HepG2 (cell line): ENCODE data around the gene VCL. TPM values are rescaled to one million over a fixed set of nuclear protein-coding genes. Genes with fewer than 3 reads are reported as not detected.

Source experiments
- ATAC-seq: fragments of 200-7000 bp; cut with Tn5 transposase; 3 replicates; pipeline ENCODE4 v1.9.1; 2020; ENCODE audit warnings: mild to moderate bottlenecking, moderate library complexity
- BruUV-seq: library from RNA; stranded (reverse); fragments of 400-500 nt; replicated peaks from 2 replicates; lab custom pipeline; 2021; lab: Mats Ljungman, UMichigan
- CTCF ChIA-PET: fragments of 300-600 bp; formaldehyde crosslinking; extraction: SDS; loops from one replicate; lab custom pipeline; 2021; ENCODE audit warnings: low total read pairs, inconsistent platforms, low intra/inter-chr PET ratio; lab: Yijun Ruan, JAX
- POLR2A ChIA-PET: fragments of 350-600 bp; sonication (Branson Sonifier 250); formaldehyde crosslinking; loops from one replicate; lab custom pipeline; 2020; ENCODE audit warnings: antibody characterized with exemption, inconsistent platforms; lab: Yijun Ruan, JAX
- DNase-seq: peaks from one replicate; pipeline ENCODE4 v3.0.0-alpha.2; 2015; ENCODE audit warnings: low spot score
- FAIRE-seq: peaks from 3 replicates; lab custom pipeline; 2011; peaks lifted over from hg19 to GRCh38; lab: Jason Lieb, UNC
- H2AFZ ChIP-seq: one replicate; pipeline ENCODE4 v1.6.1; 2011; ENCODE audit warnings: low read length, inconsistent platforms
- H3K27ac ChIP-seq: fragments of 300-600 bp; 3 replicates; pipeline ENCODE4 v1.8.0; 2011; ENCODE audit warnings: mixed run types, mild to moderate bottlenecking, mixed read lengths, low read length, inconsistent platforms; ENCODE audit not compliant: insufficient read depth; ENCODE audit errors: extremely low read length
- H3K27me3 ChIP-seq, 2 experiments: fragments of 200-600 bp in 1 of 2; 2 replicates in 1 of 2; 3 replicates in 1 of 2; pipeline versions ENCODE4 v1.6.0 to v1.8.0; 2011; ENCODE audit warnings: low read length in 2 of 2, mild to moderate bottlenecking in 2 of 2, moderate library complexity in 2 of 2, inconsistent platforms in 1 of 2; ENCODE audit not compliant: insufficient read depth in 2 of 2, control insufficient read depth in 1 of 2
- H3K36me3 ChIP-seq, 2 experiments: fragments of 200-600 bp in 1 of 2; replicated peaks in 1 of 2; 2 replicates in 1 of 2; 3 replicates in 1 of 2; pipeline versions ENCODE4 v1.5.1 to v1.8.0; 2011; ENCODE audit warnings: low read length in 2 of 2, inconsistent platforms in 1 of 2; ENCODE audit not compliant: insufficient read depth in 2 of 2, control insufficient read depth in 1 of 2
- H3K4me1 ChIP-seq: 2 replicates; pipeline ENCODE4 v1.5.1; 2012; ENCODE audit warnings: low read length, inconsistent platforms; ENCODE audit not compliant: insufficient read depth
- H3K4me2 ChIP-seq: 2 replicates; pipeline ENCODE4 v1.6.0; 2011; ENCODE audit warnings: low read depth, low read length, inconsistent platforms
- H3K4me3 ChIP-seq, 3 experiments: fragments of 200-600 bp in 1 of 3; sonication (generic), shearing (Covaris generic) in 1 of 3; replicated peaks in 1 of 3; 2 replicates each; pipeline ENCODE4 v1.5.1; 2011 to 2016; ENCODE audit warnings: low read length in 3 of 3, inconsistent platforms in 2 of 3, low read depth in 2 of 3, mild to moderate bottlenecking in 2 of 3, control low read depth in 1 of 3, mixed read lengths in 1 of 3; ENCODE audit not compliant: insufficient read depth in 1 of 3
- H3K79me2 ChIP-seq: one replicate; pipeline ENCODE4 v1.6.1; 2011; ENCODE audit warnings: low read length, inconsistent platforms; ENCODE audit not compliant: insufficient read depth
- H3K9ac ChIP-seq: 2 replicates; pipeline ENCODE4 v1.6.0; 2011; ENCODE audit warnings: mild to moderate bottlenecking, low read depth, low read length, inconsistent platforms; ENCODE audit not compliant: insufficient read depth
- H3K9me3 ChIP-seq: 2 replicates; pipeline ENCODE4 v1.5.1; 2012; ENCODE audit warnings: mild to moderate bottlenecking, low read length
- H4K20me1 ChIP-seq: 2 replicates; pipeline ENCODE4 v1.6.0; 2011; ENCODE audit warnings: inconsistent platforms, mild to moderate bottlenecking, low read length, moderate library complexity; ENCODE audit not compliant: insufficient read depth
- GPN1 ChIP-seq: sonication (generic); formaldehyde crosslinking; IDR thresholded peaks from 2 replicates; pipeline ENCODE4 v1.5.1; 2020; ENCODE audit warnings: missing genetic modification reagents, borderline replicate concordance
- HNRNPL ChIP-seq: fragments of 200-400 bp; formaldehyde crosslinking; IDR thresholded peaks from 2 replicates; pipeline ENCODE4 v1.6.1; 2017; ENCODE audit warnings: mild to moderate bottlenecking, low read depth, low read length
- ISL2 ChIP-seq: sonication (generic); formaldehyde crosslinking; IDR thresholded peaks from 2 replicates; pipeline ENCODE4 v1.5.0; 2020; ENCODE audit warnings: missing genetic modification reagents
- NFATC3 ChIP-seq: sonication (generic); formaldehyde crosslinking; IDR thresholded peaks from 2 replicates; pipeline ENCODE4 v1.5.1; 2020; ENCODE audit warnings: mild to moderate bottlenecking, missing genetic modification reagents
- POLR2AphosphoS2 ChIP-seq: IDR thresholded peaks from 2 replicates; pipeline ENCODE4 v1.6.1; 2011; ENCODE audit warnings: low read depth, low read length, improper control_type of control experiment
- SIX1 ChIP-seq: sonication (generic); formaldehyde crosslinking; IDR thresholded peaks from 2 replicates; pipeline ENCODE4 v1.4.0; 2020; ENCODE audit warnings: missing genetic modification reagents, borderline replicate concordance
- SOX13 ChIP-seq, 3 experiments: fragments of 450-650 bp in 1 of 3; sonication (generic) in 1 of 3; formaldehyde crosslinking in 1 of 3; IDR thresholded peaks in 2 of 3; conservative IDR thresholded peaks in 1 of 3; 2 replicates each; pipeline versions ENCODE4 v1.5.0 to v1.6.1; 2016 to 2020; ENCODE audit warnings: antibody characterized with exemption in 1 of 3, mild to moderate bottlenecking in 1 of 3, missing compliant biosample characterization in 1 of 3, missing genetic modification reagents in 1 of 3, moderate library complexity in 1 of 3
- ZBTB3 ChIP-seq: sonication (generic); formaldehyde crosslinking; IDR thresholded peaks from 2 replicates; pipeline ENCODE4 v1.4.0; 2020; ENCODE audit warnings: low read depth, mild to moderate bottlenecking, moderate library complexity, missing genetic modification reagents, borderline replicate concordance
- ZNF230 ChIP-seq: sonication (generic); formaldehyde crosslinking; IDR thresholded peaks from 2 replicates; pipeline ENCODE4 v1.4.0; 2020; ENCODE audit warnings: mild to moderate bottlenecking, missing genetic modification reagents
- ZNF234 ChIP-seq: sonication (generic); formaldehyde crosslinking; conservative IDR thresholded peaks from 2 replicates; pipeline ENCODE4 v1.5.1; 2020; ENCODE audit warnings: mild to moderate bottlenecking, missing genetic modification reagents
- ZNF776 ChIP-seq: sonication (generic); formaldehyde crosslinking; IDR thresholded peaks from 2 replicates; pipeline ENCODE4 v1.4.0; 2020; ENCODE audit warnings: mild to moderate bottlenecking, missing genetic modification reagents
- WGBS: methylation state at CpG from one replicate; pipeline ENCODE4 v1.1.6; 2017; ENCODE audit warnings: low lambda C conversion rate; 5-methylcytosine and 5-hydroxymethylcytosine counted together
- in situ Hi-C: cut with HindIII; loops from 2 replicates; pipeline ENCODE4 v1.10.0; 2017; ENCODE audit warnings: low pct_unique_long_range_greater_than_20kb; ENCODE audit not compliant: extremely low pct_ligation_motif_present
- intact Hi-C: fragments of 100-400 bp; cut with micrococcal nuclease; formaldehyde crosslinking; loops from one replicate; pipeline ENCODE4 v1.10.0; 2022; ENCODE audit not compliant: unreplicated experiment
- polyA plus RNA-seq, 8 experiments: library from polyadenylated mRNA; depleted of rRNA in 3 of 8; stranded (reverse) in 7 of 8; unstranded in 1 of 8; fragments of >200 nt; fragmentation: Illumina TruSeq in 4 of 8; extraction: Trizol in 4 of 8; gene quantifications; 2 replicates each; pipeline versions ENCODE4 v1.2.1 to v1.2.3, GENCODE V29; 2011 to 2016; ENCODE audit warnings: low read depth in 4 of 8, missing spikeins in 1 of 8, mixed read lengths in 1 of 8; ENCODE audit not compliant: insufficient read depth in 1 of 8
- total RNA-seq, 5 experiments: library from RNA; depleted of rRNA; stranded (reverse); fragments of >200 nt; fragmentation: Illumina TruSeq; extraction: Trizol; gene quantifications; 2 replicates each; pipeline ENCODE4 v1.2.3, GENCODE V29; 2016; ENCODE audit warnings: low read depth in 1 of 5
- TF ChIP-seq, protein P1 (sequence below): sonication (generic); formaldehyde crosslinking; IDR thresholded peaks from 2 replicates; pipeline ENCODE4 v1.5.0; 2020; ENCODE audit warnings: missing genetic modification reagents, mild to moderate bottlenecking, borderline replicate concordance
- TF ChIP-seq, protein P2 (sequence below): fragments of 450-650 bp; IDR thresholded peaks from 2 replicates; pipeline ENCODE4 v1.6.1; 2017; ENCODE audit warnings: mild to moderate bottlenecking

VCL gene
- total and polyA plus RNA-seq, 2 of the 13 experiments (the other 11 are each of a cell fraction or from before 2014, with no cell fraction given) = 17.3 to 26.9 TPM

DNA sequence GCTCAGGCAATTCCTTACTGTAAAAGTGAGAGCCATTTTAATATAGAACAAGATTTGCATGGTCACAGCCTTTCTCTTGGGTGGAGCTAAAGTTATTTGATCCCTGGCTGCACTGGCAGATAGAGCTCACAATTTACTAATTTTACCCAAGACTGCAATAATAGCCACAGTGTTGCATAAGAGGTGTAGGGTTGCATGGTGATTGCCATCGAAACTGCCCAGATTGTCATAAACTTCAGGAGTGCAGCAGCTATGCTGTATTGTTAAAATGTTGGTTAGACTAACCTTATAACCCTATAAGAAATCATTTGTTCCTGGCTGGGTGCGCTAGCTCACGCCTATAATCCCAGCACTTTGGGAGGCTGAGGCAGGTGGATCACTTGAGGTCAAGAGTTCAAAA, 50.0 kb downstream of the VCL start:
- no peak for FAIRE-seq
- no peaks in the 10 kb centered on the region for H3K27me3 ChIP-seq
- no TSS peak for BruUV-seq
- intact Hi-C loops = no loop called here
- no peak overlapping the region for H2AFZ ChIP-seq
- no peak overlapping the region for H3K4me2 ChIP-seq
- no peak overlapping the region for H3K27ac ChIP-seq
- TF ChIP-seq SOX13 (IDR thresholded peaks at IDR 0.05) = no peak
- no peak for TF ChIP-seq SOX13 (CRISPR knock-in tag; conservative IDR thresholded peaks at IDR 0.05 in 1 of 2, IDR thresholded peaks at IDR 0.05 in 1 of 2)
- TF ChIP-seq ZNF234 (CRISPR knock-in tag) = no peak
- TF ChIP-seq ISL2 (CRISPR knock-in tag) = no peak
- TF ChIP-seq HNRNPL = no peak
- no peak for TF ChIP-seq ZNF230
- TF ChIP-seq ZNF776 (CRISPR knock-in tag) = no peak
- TF ChIP-seq ZBTB3 (CRISPR knock-in tag) = no peak
- TF ChIP-seq POLR2AphosphoS2 = no peak
- TF ChIP-seq, protein P1, sequence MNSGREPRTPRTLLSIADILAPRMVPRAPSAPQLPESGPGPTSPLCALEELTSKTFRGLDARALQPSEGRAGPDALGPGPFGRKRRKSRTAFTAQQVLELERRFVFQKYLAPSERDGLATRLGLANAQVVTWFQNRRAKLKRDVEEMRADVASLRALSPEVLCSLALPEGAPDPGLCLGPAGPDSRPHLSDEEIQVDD (CRISPR knock-in tag) = no peak
- TF ChIP-seq, protein P2, sequence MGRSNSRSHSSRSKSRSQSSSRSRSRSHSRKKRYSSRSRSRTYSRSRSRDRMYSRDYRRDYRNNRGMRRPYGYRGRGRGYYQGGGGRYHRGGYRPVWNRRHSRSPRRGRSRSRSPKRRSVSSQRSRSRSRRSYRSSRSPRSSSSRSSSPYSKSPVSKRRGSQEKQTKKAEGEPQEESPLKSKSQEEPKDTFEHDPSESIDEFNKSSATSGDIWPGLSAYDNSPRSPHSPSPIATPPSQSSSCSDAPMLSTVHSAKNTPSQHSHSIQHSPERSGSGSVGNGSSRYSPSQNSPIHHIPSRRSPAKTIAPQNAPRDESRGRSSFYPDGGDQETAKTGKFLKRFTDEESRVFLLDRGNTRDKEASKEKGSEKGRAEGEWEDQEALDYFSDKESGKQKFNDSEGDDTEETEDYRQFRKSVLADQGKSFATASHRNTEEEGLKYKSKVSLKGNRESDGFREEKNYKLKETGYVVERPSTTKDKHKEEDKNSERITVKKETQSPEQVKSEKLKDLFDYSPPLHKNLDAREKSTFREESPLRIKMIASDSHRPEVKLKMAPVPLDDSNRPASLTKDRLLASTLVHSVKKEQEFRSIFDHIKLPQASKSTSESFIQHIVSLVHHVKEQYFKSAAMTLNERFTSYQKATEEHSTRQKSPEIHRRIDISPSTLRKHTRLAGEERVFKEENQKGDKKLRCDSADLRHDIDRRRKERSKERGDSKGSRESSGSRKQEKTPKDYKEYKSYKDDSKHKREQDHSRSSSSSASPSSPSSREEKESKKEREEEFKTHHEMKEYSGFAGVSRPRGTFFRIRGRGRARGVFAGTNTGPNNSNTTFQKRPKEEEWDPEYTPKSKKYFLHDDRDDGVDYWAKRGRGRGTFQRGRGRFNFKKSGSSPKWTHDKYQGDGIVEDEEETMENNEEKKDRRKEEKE = no peak
- TF ChIP-seq NFATC3 (CRISPR knock-in tag) = no peak
- no peak for TF ChIP-seq GPN1
- no peak for TF ChIP-seq SIX1 (CRISPR knock-in tag)
- no peak for ATAC-seq
- no peak overlapping the region for H3K4me3 ChIP-seq
- in situ Hi-C loops = no loop called here
- CTCF ChIA-PET = no interaction called here
- whole genome bisulfite sequencing = 96% methylated on average over 2 of the region's 3 CpGs
- DNase-seq = no peak
- no peaks in the 10 kb centered on the region for H3K79me2 ChIP-seq
- peaks cover 7% of the 10 kb centered on the region; the same call in 1 of the 2 replicates for H3K4me1 ChIP-seq
- H4K20me1 ChIP-seq = no peaks in the 10 kb centered on the region
- no peak overlapping the region for H3K9ac ChIP-seq
- peaks cover 0 to 10% of the 10 kb centered on the region in 2 experiments; a peak in 2 of 5 replicates for H3K36me3 ChIP-seq
- H3K9me3 ChIP-seq = no peaks in the 10 kb centered on the region
- POLR2A ChIA-PET = no interaction called here
